Measurements from ENCODE around the gene SUGCT. TPM values are rescaled to one million over a fixed set of nuclear protein-coding genes. Genes with fewer than 3 reads are reported as not detected.

Gene SUGCT
- total RNA-seq, 1 experiment from 2014 or later = 5.4 TPM

DNA sequence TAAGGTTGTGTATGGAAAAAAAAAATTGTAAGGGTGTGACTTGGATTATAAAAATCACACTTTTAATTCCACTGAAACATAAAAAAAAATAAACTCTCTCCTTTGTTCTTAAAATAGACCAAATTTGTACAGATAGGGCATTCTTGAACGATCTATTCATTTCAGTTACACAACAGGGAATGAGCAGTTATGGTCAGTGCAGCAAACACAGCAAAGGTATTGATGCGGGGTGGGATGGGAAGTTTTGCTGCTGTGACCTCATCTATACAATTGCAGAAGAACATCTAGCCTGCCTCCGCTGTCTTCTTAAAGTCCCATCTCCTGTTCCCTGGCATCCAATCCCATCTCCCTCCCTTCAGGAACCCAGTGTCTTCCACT is 580.2 kb downstream of the SUGCT start:
- H2BK5ac ChIP-seq (ENCODE audit: insufficient read length, low read length) = no peak overlapping the region
- H3K4ac ChIP-seq (ENCODE audit: low read depth, low read length) = no peak overlapping the region
- Mint-ChIP-seq H3K4me1 (peaks cover 14 to 19% of the 10 kb centered on the region in 2 experiments), H3K9me3 (no peaks in the 10 kb centered on the region), H3K36me3 (ENCODE audit: insufficient read depth in 1 of 3, low read depth in 3 of 3) (no peaks in the 10 kb centered on the region), H3K27ac (peak overlapping the region in 1 of 3 experiments; percentile 6; a peak in 1 of 7 replicates), H3K4me3 (no peak overlapping the region), H3K27me3 (ENCODE audit: low read depth) (no peaks in the 10 kb centered on the region)
- no peak overlapping the region for H3T11ph ChIP-seq (ENCODE audit: low read length)
- H2AFZ ChIP-seq (ENCODE audit: low read length) = no peak overlapping the region
- H4K8ac ChIP-seq (replicated peaks; ENCODE audit: insufficient read length, low read depth, low read length) = no peak overlapping the region
- no peaks in the 10 kb centered on the region for H3K9me3 ChIP-seq (ENCODE audit: control insufficient read depth, low read depth, low read length)
- no peak overlapping the region for H2BK20ac ChIP-seq (ENCODE audit: low read depth, low read length, poor library complexity, severe bottlenecking)
- no peak overlapping the region for H2BK12ac ChIP-seq (ENCODE audit: insufficient read length, low read depth, low read length)
- H4K20me1 ChIP-seq (ENCODE audit: control insufficient read depth, insufficient read depth, insufficient read length) = no peaks in the 10 kb centered on the region
- H2AK5ac ChIP-seq (ENCODE audit: insufficient read length, low read length) = no peak overlapping the region
- H3K4me2 ChIP-seq (ENCODE audit: insufficient read depth, insufficient read length, low read length) = no peak overlapping the region
- no peak overlapping the region for H4K5ac ChIP-seq (ENCODE audit: insufficient read length, low read depth, low read length)
- no peak overlapping the region for H2BK120ac ChIP-seq (ENCODE audit: low read depth, low read length, poor library complexity, severe bottlenecking)
- H3K56ac ChIP-seq (ENCODE audit: insufficient read length, low read depth, low read length) = no peak overlapping the region
- H3K18ac ChIP-seq (ENCODE audit: insufficient read length, low read depth, low read length) = no peak overlapping the region
- H3K23ac ChIP-seq (ENCODE audit: insufficient read length, low read depth, low read length) = no peak overlapping the region
- TF ChIP-seq, protein P1, sequence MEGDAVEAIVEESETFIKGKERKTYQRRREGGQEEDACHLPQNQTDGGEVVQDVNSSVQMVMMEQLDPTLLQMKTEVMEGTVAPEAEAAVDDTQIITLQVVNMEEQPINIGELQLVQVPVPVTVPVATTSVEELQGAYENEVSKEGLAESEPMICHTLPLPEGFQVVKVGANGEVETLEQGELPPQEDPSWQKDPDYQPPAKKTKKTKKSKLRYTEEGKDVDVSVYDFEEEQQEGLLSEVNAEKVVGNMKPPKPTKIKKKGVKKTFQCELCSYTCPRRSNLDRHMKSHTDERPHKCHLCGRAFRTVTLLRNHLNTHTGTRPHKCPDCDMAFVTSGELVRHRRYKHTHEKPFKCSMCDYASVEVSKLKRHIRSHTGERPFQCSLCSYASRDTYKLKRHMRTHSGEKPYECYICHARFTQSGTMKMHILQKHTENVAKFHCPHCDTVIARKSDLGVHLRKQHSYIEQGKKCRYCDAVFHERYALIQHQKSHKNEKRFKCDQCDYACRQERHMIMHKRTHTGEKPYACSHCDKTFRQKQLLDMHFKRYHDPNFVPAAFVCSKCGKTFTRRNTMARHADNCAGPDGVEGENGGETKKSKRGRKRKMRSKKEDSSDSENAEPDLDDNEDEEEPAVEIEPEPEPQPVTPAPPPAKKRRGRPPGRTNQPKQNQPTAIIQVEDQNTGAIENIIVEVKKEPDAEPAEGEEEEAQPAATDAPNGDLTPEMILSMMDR (conservative IDR thresholded peaks at IDR 0.05) = no peak
- no peak overlapping the region for H2BK15ac ChIP-seq (ENCODE audit: low read depth, low read length)
- H3K23me2 ChIP-seq (ENCODE audit: insufficient read length, low read depth, low read length, poor library complexity, severe bottlenecking) = peaks cover 2% of the 10 kb centered on the region
- no peaks in the 10 kb centered on the region for H3K27me3 ChIP-seq (ENCODE audit: insufficient read depth, low read length)
- no peak overlapping the region for H3K14ac ChIP-seq (ENCODE audit: insufficient read depth, low read length)
- H3K9ac ChIP-seq (ENCODE audit: extremely low read depth, insufficient read length, low read length) = no peak overlapping the region
- no CpG with 5 or more reads among the region's 3 CpGs for WGBS (ENCODE audit: extremely low coverage, insufficient read length, low lambda C conversion rate)
- H3K4me1 ChIP-seq (ENCODE audit: insufficient read depth, low read length) = 0 out of 2 replicates have a peak, but pooled peaks cover 4% of the 10 kb centered on the region
- no peak overlapping the region for H4K91ac ChIP-seq (ENCODE audit: insufficient read length, low read depth, low read length)
- no peak overlapping the region for H3K27ac ChIP-seq (ENCODE audit: insufficient read length, low read depth, low read length)
- no peak for DNase-seq
- no peaks in the 10 kb centered on the region for H3K79me1 ChIP-seq (ENCODE audit: insufficient read depth, low read depth, low read length, poor library complexity, severe bottlenecking)
- H3K79me2 ChIP-seq (ENCODE audit: insufficient read depth, low read length) = no peaks in the 10 kb centered on the region
